ENCODE measurements around the gene JMJD4.

JMJD4 gene

GRCh38 chr1:227749225-227749624, 14.1 kb upstream of the JMJD4 start:
- no peak for DNase-seq

DNA sequence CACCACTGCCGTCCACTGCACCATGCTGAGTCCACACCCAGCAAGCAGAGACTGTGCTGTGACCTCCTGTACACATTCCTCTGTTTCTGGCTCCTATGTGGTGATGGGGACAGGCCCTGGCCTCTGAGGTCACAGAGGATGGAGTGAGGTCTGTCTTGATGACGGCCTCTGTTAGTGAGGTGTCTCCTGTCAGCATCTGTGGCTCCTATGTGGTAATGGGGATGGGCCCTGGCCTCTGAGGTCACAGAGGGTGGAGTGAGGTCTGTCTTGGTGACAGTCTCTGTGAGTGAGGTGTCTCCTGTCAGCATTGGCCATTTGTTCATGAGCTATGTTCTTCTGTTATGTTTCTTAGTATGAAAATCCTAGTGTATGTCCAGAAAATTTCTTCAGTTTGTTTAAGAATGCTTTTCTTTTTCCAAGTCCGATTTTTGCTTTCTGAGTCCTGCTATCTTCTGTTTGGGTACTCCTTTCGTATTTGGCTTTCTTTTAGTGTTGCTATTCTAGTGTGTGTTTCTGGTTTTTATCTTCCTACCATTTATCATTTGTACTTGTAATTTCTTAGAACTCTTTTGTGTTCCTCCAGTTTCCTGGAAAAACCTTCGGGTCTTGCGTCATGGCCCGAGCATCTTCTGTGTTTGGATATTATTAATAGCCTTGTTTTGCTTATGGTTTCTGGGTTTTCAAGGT, 13.5 kb upstream of the JMJD4 start:
- no peak for DNase-seq

GRCh38 chr1:227747948-227748495, 12.9 kb upstream of the JMJD4 start:
- DNase-seq, result no peak

- DNase-seq, result no peak
Observed at GRCh38 chr1:227747382-227747781, 12.3 kb upstream of the JMJD4 start.

DNA sequence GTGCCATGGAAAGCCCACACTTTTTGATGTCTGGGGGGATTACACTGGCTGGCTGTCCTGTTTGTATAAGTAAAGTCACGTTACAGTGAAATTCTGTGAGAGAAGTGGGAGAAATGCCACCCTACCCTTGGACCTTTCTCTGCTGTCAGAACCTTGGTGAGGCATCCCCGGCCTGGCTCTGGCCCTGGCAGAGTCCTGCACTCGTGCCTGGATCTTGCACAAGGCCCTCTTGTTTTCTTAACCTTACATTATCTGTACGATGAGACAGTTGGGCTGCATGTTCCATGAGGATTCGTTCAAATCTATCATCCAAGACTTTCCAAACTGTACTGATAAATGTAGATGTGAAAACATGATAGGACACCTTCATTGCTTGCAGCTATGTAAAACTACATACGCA, 11.6 kb upstream of the JMJD4 start:
- DNase-seq, result no peak

GRCh38 chr1:227745568-227746265, 10.6 kb upstream of the JMJD4 start:
- no peak for DNase-seq

- DNase-seq, result no peak
Observed at GRCh38 chr1:227744668-227745067, 9.6 kb upstream of the JMJD4 start.

DNA sequence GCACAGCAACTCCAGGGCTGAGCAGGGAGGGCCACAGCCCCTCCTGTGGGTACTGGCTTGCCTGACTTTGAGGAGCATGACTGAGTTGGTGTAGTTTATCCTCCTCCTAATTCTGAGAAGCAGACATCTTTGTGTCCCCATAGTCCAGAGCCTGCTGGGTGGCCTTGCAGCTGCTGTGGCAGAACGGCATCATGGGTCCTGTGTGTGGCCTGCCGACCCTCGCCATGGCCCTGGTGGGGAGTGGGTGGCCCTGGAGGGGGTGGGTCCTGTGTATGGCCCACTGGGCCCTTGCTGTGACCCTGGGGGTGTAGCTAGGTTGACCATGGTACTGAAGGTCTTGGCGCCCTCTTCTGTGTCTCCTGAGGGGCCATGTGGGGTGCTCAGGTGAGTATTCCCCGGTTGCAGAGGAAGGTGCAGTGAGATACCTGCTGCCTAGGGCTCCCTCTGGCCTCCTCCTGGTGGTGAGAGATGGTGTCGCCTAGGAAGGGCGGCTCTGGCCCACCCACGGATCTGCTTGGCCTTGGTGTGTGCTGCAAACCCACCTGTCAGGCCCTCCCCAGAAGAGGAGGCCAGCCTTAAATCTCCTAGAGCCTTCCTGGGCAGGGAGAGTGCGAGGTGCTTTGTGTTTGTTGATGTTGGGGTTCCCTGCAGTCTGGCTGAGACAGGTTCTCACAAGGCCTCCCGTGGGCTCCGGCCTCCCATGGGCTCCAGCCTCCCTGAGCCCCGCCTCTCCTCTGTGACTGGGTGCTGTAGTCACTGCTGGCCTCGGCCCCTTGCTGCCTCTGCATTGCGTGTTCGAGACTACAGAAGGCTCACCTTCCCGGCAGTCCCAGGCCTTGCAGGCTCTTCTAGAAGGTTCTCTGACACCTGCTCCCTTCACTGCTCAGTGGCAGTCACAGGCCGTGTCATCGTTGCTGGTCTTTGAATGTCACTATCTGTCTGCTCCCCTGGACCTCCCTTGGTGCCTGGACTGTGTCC, 7.9 kb upstream of the JMJD4 start:
- DNase-seq, result no peak

DNA sequence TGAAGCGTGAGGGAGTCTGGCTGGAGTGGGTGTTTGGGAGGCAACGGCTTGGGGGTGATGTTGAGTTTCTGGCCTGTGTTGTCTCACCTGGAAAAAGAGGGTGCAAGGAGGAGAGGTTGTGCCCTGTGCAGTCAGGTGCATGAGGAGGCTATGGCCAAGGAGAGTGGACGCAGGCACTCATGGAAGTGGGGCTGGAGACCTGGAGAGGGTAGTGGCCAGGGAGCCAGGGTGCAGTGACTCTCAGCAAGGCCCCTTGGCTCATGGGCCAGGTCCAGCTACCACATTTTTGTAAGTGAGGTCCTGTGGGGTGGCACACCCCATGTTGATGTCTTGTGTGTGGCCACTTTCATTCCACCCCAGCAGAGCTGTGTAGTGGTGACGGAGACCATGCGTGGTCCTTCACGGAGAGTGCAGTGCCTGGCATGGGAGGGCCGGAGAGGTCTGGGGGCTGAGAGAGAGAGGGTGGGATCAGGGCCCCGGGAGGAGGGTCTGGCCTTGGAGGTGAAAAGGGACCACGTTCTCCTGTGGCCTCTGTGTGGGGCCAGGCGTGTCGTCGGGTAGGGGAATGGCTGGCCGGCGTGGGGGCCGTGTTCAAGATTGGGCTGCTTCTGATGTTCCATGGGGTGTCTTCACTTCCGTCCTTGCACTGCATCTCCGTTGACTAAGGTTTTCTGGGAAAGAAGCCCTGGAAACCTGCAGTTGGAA, 6.2 kb upstream of the JMJD4 start:
- DNase-seq, result no peak

- no peak for DNase-seq
Observed at GRCh38 chr1:227740401-227740960, 5.4 kb upstream of the JMJD4 start.

DNA sequence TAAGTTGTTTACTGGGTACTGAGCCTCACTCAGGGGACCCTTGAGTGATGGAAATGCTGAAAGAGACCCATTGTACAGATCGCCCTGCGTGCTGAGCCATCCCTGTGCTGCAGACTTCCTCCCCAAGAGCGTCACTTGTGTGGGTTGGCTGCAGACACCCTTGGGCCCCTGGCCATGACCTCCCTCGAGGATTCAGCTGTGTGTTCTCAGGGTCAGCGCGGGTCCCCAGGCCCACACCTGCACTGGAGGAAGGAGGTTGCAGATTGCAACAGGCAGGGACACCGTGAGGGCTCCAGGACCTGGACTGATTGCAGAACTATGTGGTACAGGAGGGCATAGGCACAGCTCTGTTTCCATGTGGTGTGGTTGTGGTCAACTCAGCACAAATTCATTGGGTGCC, 4.5 kb upstream of the JMJD4 start:
- no peak for DNase-seq

- no peak for DNase-seq
Observed at GRCh38 chr1:227738820-227739219, 3.7 kb upstream of the JMJD4 start.

- no peak for DNase-seq
Observed at GRCh38 chr1:227736814-227737432, 1.8 kb upstream of the JMJD4 start.

GRCh38 chr1:227735539-227736285, 610 bp upstream of the JMJD4 start:
- DNase-seq, result no peak

- DNase-seq, result no peak
Observed at GRCh38 chr1:227734546-227734855, 601 bp downstream of the JMJD4 start.

DNA sequence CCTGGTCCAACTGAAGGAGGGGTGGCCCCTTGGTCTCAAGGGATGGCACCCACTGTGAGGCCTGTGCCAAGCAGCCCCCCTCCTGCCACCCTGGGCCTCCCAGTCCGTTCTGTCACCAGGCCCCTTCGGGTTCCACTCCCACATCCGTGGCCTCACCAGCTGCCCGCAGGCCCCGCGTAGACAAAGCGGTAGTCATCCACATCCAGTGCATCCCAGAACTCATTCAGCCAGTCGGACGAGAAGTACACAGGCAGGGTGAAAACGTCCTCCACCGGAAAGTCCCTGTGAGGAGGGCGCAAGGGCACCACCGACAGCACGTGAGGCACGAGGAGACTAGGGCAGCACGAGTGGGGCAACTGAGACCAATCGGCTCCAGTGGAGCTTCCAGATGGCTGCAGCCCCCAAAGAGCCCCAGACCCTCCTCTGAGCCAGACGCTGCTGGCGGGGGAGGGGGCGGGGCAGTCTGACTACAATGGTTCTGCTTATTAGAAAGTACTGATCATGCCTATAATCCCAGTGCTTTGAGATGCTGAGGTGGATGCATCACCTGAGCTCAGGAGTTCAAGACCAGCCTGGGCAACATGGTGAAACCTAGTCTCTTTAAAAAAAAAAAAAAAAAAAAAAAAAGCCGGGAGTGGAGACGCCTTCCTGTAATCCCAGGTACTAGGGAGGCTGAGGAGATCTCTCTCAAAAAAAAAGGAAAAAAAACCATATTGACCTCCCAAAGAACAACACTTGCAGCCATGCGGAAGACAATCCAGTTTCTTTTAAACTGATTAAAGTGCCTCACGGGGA, 1.2 kb downstream of the JMJD4 start:
- no peak for DNase-seq

GRCh38 chr1:227733309-227733705, 1.8 kb downstream of the JMJD4 start:
- no peak for DNase-seq

- DNase-seq, result no peak
Observed at GRCh38 chr1:227732586-227733308, 2.4 kb downstream of the JMJD4 start.
